ENCODE results near the gene INS.

Gene INS

DNA sequence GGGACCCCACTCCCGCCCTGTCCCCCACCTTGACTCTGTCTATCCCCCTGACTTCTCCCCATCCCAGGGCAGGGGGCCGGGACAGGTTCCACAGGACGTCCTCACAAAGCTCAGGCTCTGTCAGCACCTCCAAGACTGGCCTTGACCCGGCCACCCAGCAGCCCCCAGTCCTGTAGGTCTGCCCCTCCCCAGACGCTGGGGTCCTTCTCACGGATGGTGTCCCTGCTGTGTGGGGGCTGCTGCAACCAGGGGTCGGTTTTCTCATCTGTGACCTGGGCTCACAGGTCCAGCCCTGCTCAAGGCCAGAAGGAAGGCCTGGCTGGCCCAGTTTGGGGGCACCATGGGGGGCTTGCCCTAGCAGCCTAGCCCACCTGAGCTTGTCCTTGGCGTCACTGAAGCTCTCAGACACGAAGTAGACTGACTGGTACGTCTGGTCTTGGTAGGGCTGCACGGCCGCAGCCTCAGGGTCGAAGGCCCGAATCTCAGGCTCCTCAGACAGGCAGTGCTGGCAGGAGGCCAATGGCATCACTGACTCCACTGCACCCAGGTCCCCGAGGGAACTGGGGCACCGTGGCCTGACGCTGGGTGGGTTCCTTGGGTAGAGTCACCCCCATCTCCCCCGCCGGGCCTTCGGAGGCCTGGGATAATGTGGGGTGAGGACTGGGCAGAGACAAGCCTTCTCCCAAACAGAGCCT lies 4.0 kb upstream of the INS start:
- no peak for DNase-seq (ENCODE audit: low read depth)

DNA sequence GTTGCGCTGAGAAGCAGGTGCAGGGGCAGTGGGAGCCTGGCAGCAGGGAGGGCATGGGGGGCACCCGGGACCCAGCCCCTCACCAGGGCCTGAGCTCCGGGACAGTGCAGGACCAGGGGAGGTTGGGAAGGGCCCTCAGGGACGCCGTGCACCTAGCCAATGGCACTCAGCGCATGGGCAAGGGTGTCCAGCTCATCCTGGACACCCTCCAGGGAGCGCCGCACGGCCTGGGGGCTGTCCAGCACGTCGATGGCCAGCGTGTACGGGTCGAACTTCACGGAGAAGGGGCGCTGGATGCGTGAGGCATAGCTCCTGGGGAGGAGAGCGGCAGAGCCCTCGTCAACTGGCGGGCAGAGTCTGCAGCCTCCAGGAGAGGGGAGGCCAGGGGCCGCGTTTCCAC lies 3.1 kb upstream of the INS start:
- no peak for DNase-seq (ENCODE audit: low read depth)

DNA sequence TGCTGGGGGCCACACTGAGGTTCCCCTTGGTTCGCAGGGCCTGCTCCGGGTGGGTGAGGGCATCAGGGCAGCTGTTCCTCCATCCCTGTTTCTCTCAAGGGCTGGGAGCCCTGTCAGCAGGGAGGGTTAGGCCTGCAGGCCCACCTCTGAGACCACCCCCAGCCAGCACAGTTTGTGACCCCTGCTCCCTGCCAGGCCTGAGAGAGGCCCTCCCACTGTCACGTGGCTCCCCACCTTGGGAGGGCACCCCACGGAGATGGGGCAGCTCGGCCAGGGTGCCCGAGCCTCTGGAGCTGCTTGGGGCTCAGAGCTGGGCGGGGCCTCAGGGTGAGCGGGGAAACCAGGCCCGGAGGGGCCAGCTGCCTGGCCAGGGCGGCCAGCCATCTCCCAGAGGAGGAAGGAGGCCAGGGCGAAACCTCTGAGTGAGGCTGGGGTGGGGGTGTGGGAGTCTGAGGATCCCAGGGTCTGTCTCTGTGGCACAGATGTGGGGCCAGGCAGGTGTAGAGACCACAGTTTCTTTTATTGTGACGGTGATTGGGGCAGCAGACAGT lies 2.5 kb upstream of the INS start:
- no peak for DNase-seq (ENCODE audit: low read depth)

DNA sequence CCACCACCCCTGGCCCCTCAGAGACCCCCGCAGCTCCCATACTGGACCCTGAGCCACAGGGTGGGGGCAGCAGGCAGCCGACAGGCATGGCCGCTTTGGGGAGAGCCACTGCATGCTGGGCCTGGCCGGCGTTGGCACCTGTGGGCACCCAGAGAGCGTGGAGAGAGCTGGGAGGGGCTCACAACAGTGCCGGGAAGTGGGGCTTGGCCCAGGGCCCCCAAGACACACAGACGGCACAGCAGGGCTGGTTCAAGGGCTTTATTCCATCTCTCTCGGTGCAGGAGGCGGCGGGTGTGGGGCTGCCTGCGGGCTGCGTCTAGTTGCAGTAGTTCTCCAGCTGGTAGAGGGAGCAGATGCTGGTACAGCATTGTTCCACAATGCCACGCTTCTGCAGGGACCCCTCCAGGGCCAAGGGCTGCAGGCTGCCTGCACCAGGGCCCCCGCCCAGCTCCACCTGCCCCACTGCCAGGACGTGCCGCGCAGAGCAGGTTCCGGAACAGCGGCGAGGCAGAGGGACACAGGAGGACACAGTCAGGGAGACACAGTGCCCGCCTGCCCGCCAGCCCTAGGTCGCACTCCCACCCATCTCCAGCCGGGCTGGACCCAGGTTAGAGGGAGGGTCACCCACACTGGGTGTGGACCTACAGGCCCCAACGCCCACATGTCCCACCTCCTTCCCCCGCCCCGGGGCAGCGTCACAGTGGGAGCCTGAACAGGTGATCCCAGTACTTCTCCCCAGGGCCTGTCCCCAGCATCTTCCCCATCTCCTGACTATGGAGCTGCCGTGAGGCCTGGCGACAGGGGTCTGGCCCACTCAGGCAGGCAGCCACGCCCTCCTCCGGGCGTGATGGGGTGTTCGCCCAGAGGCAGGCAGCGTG lies 1.2 kb downstream of the INS start:
- DNase-seq (ENCODE audit: low read depth), result no peak

DNA sequence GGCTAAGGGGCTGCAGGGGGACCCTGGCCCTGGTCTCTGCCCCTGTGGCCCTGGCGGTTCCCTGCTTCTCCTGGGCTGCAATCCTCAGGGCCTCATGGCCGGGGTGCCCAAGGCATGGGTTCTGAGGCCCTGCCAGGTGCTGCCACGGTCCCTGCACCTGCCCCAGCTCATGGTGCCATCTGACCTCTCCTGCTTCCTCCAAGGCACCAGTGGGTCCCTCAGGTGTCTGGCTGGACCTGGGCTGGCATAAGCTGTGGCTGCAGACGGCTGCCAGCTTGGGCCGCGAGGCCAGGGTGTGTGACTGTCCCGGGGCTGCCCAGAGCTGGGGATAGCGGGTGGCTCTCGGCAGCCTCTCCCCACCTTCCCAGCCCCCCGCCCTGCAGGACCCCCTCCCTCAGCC lies 2.0 kb downstream of the INS start:
- no peak for DNase-seq (ENCODE audit: low read depth)

DNA sequence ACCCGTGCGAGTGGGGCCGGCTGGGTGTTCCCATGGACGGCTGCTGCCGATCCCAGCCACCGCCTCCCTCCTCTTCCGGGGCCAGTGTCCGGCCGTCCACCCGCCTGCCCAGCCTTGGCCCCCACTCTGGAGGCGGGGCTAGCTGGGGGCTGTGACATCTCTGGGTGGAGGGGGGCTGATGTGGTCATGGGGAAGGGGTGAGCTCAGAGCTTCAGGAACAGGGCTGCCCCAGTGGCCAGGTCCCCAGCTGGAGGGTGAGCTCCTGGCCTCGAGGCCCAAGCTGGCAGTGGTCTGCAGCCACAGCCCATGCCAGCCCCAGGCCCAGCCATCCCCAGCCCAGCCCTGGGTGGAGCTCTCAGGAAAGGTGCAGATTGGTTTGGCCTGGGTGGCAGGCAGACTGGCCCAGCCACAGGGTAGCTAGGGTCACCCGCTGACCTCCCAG lies 2.7 kb downstream of the INS start:
- no peak for DNase-seq (ENCODE audit: low read depth)

DNA sequence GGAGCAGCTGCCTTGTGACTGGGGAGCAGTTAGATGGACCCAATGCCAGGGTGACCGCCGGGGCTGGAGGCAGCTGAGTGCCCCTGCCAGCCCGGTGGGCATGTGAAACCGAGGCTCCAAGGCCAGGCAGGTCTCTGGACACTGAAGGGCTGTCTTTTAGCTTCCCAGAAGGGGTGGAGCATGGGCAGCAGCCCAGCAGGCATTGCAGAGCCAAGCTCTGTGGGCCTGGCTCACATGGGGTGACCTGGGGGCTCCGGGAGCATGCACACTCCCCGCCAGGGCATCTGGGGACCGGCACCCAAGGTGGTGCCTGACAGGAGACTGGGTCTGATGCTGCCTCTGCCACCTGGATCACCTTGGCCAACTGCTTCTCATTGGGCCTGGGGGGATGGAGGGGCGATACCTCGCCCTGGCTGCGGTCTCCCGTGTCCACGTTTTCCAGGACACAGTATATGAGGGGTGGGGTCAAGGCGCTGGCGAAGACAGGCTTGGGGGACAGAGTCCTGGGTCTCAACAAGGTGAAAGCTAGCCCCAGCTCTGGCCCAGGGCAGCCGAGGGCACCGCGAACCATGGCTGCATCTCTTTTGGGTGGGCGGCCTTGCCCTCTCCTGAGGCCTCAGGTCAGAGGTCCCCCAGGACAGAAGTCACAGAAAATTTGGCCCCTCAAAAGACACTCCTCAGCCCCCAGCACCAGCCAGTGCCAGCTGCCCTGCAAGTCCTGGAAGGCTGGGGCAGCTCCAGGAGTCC lies 3.5 kb downstream of the INS start:
- no peak for DNase-seq (ENCODE audit: low read depth)

DNA sequence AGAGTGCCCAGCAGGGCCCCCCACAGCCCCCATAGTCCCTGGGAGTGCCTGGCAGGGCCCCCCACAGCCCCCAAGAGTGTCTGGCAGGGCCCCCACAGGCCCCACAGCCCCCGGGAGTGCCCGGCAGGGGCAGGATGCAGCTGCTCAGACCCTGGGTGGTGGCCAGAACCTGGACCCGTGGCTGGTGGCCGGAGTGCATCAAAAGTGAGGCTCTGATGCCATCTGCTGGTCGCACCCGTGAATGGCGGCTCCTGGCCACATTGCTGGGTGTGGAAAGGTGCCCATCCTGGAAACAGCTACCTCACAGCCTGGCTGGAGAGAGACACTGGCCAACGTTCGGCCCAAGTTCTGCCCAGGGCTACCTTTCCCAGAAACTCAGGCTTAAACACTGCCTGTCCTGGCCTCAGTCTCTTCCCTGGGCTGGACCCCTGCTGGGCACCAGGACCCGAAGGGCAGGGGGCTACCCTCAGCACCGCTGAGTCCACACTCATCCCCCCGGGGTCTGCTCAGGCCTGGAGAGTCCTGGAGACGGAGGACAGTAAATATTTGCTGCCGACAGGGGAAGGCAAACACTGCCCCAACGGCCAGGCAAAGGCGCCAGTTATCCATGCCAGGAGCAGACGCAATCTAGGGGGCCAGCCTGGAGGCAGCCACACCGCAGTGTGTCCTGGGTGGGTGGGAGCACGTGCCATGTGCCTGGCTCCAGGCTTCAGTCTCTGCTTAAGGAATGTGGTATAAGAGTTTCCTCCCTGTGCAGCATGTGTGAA lies 4.4 kb downstream of the INS start:
- DNase-seq (ENCODE audit: low read depth), result peak; percentile 26

DNA sequence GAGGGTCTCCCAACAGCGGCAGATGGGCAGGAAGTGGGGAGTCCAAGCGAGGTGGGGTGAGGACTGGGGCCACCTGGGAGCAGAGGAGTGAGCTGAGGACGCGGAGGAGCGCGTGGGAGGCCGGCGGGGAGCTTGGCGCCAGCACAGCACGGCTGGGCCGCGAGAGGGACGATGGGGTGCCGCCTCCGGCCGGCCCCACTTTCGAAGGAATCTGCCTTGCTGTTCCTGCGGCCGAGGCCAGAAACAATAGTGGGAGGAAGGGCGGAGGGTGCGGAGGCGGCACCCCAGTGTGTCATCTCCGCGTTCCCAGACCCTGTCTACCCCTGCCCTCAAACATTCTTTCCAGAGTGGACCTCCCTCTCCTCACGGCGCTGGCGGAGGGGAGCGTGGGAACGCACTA lies 5.5 kb downstream of the INS start:
- DNase-seq (ENCODE audit: low read depth), result no peak

DNA sequence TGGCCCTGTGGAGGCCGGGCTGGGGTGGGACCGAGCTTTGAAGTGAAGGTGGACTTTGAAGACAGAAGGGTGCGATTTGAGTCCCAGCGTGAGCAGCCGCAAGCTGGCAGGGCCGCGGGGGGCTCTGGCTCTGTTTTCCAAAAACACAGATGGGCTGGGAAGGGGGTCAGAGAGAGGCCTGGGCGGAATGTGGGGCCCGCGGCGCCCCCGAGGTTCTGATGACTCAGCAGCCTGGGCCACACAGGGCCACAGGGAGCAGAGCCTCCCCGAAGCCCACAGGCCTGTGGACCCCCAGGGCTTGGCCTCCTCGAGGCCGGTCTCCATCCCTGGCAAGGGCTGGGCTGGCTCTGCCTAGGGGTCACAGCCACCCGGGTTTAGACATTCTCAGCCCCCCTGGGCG lies 6.1 kb downstream of the INS start:
- DNase-seq (ENCODE audit: low read depth), result no peak

DNA sequence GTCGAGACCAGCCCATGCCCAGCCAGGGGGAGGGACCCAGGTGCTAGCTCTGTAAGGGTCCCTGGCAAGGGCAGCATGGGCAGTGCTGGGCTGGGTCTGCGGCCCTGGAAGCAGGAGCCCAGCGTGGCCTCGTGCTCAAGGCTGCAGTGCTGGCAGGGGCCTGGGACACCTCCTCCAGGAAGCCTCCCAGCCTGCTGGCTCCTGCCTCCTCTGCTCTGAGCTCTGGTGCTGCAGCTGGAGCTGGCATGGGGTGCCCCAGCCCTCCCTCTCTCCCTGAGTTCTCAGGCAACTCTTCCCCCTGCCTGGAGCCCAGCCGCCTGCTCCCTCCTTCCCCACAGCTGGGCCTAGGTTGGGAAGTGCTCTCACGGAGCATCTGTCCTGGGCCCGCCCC lies 6.8 kb downstream of the INS start:
- DNase-seq (ENCODE audit: low read depth), result no peak

DNA sequence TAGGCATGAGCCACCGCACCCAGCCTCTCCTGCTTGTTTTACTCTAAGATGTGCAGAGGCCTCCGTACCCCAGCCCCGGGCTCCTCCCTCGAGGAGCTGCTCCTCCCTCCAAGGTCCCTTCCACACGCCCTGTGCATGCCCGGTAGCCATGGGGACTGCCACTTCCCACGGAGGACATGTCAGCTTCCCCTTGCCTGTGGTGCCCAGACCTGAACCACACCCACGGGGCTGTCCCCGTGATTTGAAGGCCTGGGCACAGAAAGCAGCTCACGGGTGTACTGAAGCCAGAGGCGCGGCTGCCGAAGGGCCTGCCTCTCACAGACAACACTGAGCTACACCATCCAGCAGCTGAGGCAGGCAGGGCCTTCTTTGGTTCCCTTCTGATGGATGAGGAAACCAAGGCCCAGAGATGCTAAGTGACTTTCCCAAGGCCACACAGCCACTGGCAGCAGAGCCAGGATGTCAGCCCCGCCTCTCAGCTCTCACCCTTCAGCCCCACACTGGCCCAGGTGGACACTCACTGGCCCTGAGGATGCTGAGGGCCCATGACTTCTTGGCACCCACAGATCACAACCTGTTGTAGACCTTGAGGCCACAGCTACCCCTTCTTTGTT lies 7.3 kb downstream of the INS start:
- DNase-seq (ENCODE audit: low read depth), result no peak

DNA sequence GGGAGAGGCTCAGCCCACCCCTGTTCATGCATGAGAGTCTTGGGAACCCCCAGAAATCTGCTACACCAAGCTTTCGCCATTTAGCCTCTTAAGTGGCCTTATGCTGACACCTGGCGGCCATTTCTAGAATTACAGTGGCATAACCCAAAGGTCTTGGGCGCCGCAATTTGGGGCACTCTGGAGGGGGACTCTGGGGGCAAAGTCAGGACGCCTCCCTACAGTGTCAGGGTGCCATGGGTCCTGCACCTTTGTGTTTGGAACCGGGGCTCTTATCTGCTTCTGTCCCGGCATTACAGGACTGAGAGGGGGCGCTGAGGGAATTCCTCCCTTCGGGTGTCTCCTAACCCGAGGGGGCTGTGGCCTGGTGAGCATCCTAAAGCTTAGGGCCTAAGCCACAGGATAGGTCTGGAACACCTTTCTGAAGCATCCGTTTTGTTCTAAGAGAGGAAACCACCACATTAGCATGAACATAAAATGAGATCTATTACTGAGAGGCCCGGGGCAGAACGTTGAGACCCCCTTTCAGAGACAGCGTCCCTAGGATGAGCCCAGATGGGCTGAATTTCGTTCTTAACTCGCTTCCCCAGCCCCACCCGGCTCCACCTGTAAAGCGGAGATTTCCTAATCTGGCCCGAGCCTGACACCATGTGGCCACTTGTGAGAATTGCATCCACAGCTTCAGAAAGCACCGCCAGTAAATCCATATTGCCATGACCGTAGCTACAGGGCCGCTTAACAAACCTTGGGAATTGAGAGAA lies 9.3 kb downstream of the INS start:
- peak; percentile 68 for DNase-seq (ENCODE audit: low read depth)

DNA sequence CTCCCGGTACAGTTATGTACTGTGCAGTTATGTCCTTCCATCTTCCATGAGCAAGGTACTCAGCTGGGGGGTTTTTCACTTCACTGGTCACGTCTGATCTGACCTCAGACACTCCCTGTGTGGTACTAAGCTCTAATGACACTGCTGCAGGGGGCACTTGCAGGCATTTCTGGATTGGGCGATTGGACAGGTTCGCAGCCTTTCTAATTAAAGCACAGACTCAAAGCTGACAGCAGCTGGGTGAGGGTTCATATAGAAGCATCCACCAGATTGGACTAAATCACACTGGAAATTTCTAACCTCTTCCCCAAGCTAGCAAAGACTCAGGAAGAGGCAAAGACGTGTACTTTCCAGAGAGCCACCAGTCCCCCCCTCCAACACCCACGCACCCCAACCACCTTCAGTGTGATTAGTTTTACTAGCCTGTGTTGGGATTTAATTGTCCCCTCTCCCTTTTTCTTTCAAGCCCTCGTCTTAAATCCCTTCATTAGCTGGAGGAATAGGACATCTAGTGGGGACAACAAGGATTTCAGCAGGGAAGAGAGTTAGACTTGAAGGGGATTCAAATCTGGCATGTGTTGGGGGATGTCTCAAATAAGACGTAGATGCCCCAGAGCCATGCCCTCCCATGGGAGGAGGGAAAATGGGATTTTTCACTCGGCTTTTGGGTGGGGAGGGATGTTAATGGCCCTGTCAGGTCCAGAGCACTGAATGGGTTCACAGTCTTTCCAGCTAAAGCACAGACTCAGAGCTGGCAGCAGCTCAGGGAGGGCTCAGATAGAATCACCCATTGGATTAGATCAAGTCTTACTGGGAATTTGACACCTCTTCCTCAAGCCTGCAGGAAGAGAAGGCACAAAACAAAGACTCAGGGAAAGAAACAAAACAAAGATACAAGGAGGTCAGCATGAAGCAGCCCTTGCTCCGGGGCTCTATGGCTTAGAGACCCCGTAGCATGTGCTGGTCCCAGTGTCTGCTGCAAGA lies 10.9 kb downstream of the INS start:
- DNase-seq (ENCODE audit: low read depth), result no peak

DNA sequence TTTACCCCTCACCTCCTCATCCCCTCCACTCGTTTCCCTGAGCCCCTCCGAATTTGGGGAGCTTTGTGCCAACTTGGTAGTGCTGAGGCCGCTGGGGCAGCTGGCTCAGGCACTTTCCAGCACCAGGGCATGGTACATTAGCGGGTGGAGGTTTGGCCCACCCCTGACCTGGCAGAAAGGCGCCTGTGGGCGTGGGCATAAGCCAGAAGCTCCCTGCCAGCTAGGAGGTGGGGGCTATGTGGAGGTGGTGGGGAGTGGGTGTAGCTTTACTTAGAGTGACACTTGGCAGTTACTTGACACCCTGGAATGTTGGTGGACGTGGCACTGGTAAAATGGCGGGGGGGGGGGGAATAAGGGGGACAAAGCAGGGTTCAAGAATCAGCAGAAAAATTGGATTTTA lies 11.5 kb downstream of the INS start:
- no peak for DNase-seq (ENCODE audit: low read depth)

DNA sequence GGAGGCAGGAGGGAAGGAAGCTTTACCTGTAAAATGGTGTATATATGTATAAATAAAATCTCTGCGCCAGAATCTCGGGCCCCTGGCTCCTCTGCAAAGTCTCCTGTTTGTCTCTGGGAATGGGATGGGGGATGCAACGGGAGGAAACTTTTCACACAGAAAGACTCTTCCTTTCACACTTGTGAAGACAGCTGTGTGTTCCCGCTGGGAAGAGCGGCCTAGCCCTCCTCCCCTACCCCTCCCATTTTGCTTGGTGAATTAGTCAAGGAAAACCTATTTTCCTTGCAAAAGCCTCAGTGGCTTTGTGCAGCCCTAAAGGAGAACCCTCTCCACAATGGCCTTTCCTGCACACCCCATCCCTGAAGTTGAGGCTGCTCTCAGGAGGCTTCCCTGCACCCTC lies 12.4 kb downstream of the INS start:
- DNase-seq (ENCODE audit: low read depth), result no peak

DNA sequence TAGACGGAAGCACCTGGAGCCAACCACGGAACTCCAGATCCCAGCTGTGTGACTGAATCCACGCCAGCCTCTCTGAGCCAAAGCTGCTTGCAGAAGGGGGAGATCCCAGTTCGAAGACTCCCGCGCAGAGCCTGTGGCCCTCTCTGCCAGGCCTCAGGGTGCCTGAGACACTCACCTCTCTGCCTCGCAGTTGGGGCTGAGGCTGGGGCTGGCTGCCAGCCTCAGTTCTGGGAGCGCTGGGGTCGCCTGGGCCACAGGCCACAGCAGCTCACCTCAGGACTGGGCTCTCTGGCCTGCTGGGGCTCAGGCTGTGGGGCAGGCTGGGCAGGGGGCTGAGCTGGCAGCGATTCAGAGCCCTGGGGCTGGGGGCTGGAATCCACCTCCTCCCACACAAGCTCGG lies 13.6 kb downstream of the INS start:
- DNase-seq (ENCODE audit: low read depth), result no peak

DNA sequence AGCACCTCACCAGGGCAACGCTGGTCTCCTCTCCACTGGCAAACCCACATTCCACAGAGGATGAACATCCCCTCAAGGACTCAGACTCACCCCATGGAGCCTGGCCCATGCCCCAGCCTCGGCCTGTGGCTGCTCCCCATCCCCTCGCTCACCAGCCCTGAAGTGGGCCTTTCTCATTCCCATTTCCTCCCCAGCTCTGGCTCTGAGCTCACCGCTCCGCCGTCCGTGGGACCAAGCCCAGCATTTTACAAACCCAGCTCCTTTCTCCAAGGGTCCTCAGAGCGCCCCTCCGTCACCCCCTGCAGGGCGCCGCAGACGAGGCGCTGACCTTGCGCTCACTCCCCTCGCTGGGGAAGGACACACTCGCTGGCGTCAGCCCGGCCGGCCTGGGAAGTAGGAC lies 15.0 kb downstream of the INS start:
- DNase-seq (ENCODE audit: low read depth), result no peak

DNA sequence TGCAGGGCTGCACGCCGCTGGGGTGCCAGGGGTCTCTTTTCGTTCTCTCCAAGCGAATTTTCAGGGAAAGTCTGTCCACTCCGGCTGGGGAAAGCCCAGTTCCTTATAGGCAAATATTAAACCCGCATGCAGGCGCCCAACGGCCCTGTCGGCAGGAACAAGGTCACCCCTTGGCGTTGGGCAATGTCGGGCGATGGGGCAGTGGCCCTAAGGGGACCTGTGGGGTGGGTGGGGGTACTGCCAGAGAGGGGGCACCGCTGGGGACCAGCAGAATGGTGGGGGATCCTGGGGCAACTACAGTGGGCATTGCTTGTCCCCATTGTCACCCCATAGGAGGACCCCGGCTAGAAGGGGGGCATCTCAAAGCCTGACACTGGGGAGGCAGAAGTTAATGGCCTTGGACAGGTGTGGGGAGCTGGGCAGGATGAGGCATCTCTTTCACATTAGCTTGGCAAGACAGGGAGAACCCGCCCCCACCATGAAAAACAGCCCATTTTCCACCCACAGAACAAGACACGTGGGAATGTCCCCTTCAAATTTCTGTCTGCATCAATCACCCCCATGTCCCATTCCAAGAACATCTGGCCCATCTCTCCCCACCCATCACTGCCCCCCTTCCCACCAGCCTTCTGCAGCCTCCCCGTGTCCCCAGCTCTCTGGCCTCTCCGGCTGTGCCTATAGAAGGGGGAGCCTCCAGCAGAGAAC lies 16.3 kb downstream of the INS start:
- no peak for DNase-seq (ENCODE audit: low read depth)
